NCI-H2196 treated with DMSO at 0.1 percent for 48 hours (cell line): ENCODE data around the gene NUPR1.
"Not testable (repeated sequence)": the region's sequence is repeated elsewhere in the genome, so short reads cannot be mapped to it uniquely, and the experiment has no call there.

Source experiments
- DNase-seq: peaks from one replicate; lab custom pipeline; 2025; ENCODE audit not compliant: unreplicated experiment; lab: John Stamatoyannopoulos, UW

Gene NUPR1

DNA sequence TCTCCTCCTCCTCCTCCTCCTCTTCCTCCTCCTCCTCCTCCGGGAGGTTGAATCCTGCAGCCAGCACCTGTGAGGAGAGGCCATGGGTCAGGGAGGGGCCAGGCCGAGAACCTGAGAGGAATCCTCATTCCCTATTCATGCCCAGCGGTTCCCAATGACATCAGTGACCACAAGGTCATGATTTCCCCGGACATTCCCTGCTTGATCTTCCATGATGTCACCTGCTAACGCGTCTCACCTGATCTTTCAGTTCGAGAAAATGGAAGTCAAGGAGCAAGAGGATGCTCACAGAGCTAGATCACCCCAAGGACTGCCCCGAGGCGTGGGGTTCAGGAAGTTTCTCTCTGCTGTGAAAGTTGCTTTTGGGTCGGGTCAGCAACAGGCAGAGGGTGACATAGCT is 38.9 kb downstream of the NUPR1 start:
- DNase-seq = no peak

GRCh38 chr16:28498666-28499381 is 40.0 kb downstream of the NUPR1 start:
- DNase-seq = no peak

GRCh38 chr16:28497861-28498599 is 40.7 kb downstream of the NUPR1 start:
- no peak for DNase-seq

DNA sequence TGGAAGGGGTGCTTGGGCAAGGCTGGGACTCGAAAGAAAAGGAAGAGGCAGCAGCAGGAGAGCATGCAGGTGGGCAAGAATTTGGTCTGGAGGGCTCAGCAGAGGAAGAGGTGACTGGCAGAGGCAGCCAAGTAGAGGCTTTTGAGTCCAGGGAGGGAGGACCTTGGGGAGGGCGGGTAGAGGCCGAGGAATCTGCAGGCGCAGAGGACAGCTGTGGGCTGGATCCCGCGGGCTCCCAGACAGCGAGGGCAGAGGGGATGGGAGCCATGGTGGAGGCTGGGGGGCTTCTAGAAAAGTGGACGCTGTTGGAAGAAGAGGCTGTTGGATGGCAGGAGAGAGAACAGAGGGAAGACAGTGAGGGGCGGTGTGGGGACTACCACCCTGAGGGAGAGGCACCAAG is 41.4 kb downstream of the NUPR1 start:
- DNase-seq = no peak

DNA sequence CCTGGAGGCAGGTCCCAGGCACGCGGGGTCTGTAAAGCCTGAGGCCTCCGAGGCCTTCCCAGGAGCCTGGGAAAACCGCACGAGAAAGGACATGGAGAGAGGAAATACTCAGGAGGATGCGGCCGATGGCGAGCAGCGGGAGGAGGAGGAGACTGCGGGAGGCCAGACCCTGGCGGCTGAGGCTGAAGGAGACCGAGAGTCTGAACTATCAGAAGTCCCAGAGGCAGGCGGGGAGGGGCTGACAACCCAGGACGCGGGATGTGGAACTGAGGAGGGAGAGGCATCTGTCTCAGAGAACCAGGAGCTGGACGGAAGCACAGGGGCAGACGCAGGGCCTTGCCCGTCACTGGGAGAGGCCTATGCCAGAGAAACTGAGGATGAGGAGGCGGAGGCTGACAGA is 41.9 kb downstream of the NUPR1 start:
- DNase-seq = no peak

- no peak for DNase-seq
Observed at GRCh38 chr16:28495795-28496749, 42.7 kb downstream of the NUPR1 start.

GRCh38 chr16:28495098-28495793 is 43.5 kb downstream of the NUPR1 start:
- DNase-seq = no peak

DNA sequence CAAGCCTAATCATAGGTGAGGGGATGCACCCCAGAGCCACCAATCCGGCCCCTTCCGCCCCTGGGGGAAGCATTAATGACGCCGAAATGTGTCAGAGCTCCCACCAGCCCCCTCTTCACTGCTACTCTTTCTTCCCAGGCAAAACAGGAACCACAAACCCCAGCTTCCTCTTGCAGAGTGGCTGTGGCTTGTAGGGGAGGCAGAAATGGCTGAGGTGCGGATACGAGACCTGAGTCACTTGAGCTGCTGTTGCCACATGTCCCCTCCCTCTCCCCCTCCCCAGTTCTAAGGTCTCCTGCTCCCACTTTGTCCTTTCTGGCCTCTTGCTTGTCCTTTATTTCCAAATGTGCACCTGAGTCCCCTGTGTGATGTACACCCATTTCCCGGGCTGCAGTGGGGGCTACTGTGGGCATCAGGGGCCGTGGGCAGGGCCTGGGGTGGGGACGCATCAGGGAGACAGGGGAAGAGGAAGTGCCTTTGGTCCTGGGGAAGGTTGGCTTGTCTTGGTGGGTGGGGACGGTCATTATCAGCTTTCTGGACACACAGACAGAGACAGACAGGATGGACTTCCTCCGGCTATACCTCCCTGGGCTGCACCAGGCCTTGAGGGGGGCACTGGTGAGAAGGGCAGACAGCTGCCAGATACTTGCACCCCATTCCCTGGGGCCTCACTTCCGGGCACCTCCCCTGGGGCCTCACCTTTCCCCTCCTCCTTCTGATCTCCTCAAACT is 44.5 kb downstream of the NUPR1 start, which contains the start of gene APOBR:
APOBR (plus strand) TSS at position 523 of the 731 bp plus-strand sequence; CDS start at position 562, 39 bp downstream.
- no peak for DNase-seq

GRCh38 chr16:28492511-28492910 is 46.3 kb downstream of the NUPR1 start:
- DNase-seq = no peak

DNA sequence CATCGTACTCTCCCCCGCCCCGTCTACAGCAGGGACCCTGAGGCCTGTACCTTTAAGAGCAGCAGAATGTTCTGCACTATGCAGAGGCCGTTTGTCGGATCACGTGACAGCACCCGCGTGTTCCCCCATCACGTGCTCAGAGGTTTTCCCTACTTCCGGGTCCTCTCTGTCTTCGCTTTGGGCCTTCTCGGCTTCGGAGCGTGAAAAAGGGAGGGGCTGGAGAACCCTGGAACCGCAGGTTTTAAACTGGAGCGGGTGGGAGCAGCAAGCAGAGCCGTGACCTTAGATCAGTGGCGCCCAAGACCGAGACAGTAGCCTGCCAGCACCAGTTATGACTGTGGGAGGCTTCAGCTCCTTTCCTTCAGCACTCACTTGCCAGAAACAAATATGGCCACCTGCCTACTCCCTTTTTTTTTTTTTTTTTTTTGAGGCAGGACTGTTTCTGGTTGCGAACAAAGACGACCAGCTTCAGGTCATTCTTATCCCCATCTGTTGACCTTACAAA is 46.8 kb downstream of the NUPR1 start, which contains the start of gene CLN3:
CLN3 (minus strand) TSS at position 105 of the 505 bp plus-strand sequence. CDS start 315 bp downstream, outside the sequence.
- DNase-seq = peak; percentile 85

- peak; percentile 8 for DNase-seq
Observed at GRCh38 chr16:28491230-28491969, 47.4 kb downstream of the NUPR1 start.

GRCh38 chr16:28486266-28486665 is 52.5 kb downstream of the NUPR1 start:
- DNase-seq = no peak

GRCh38 chr16:28483361-28483760 is 55.4 kb downstream of the NUPR1 start:
- not testable (repeated sequence) for DNase-seq
